Osteoblast (primary cell): ENCODE results near the gene GJD2. TPM values are rescaled to one million over a fixed set of nuclear protein-coding genes. Genes with fewer than 3 reads are reported as not detected.

Source experiments
- DNase-seq: peaks from one replicate; pipeline ENCODE4 v3.0.0; 2011; ENCODE audit warnings: low spot score, mixed read lengths; ENCODE audit not compliant: insufficient read length; ENCODE audit errors: missing footprints
- H2AFZ ChIP-seq: 2 replicates; pipeline ENCODE4 v1.6.0; 2011; ENCODE audit warnings: mild to moderate bottlenecking, low read length
- H3K27ac ChIP-seq: 2 replicates; pipeline ENCODE4 v1.5.1; 2011; ENCODE audit warnings: mild to moderate bottlenecking, low read depth, low read length, moderate library complexity
- H3K27me3 ChIP-seq: 2 replicates; pipeline ENCODE4 v1.6.0; 2012; ENCODE audit warnings: mild to moderate bottlenecking, control low read depth, inconsistent platforms, low read length, moderate library complexity; ENCODE audit not compliant: insufficient read depth
- H3K36me3 ChIP-seq: 2 replicates; pipeline ENCODE4 v1.5.1; 2011; ENCODE audit warnings: mild to moderate bottlenecking, low read length, control low read depth, moderate library complexity; ENCODE audit not compliant: insufficient read depth
- H3K4me1 ChIP-seq: 2 replicates; pipeline ENCODE4 v1.5.1; 2011; ENCODE audit warnings: mild to moderate bottlenecking, low read length, control low read depth, moderate library complexity; ENCODE audit not compliant: insufficient read depth
- H3K4me2 ChIP-seq: 2 replicates; pipeline ENCODE4 v1.6.0; 2011; ENCODE audit warnings: mild to moderate bottlenecking, low read length; ENCODE audit not compliant: insufficient read depth
- H3K4me3 ChIP-seq: fragments of 200-600 bp; sonication (generic); 3 replicates; pipeline ENCODE4 v1.5.1; 2012; ENCODE audit warnings: mild to moderate bottlenecking, low read length, inconsistent platforms; ENCODE audit not compliant: insufficient read depth
- H3K79me2 ChIP-seq: 2 replicates; pipeline ENCODE4 v1.6.0; 2012; ENCODE audit warnings: mild to moderate bottlenecking, low read length, control low read depth, inconsistent platforms; ENCODE audit not compliant: insufficient read depth
- H3K9me3 ChIP-seq: 2 replicates; pipeline ENCODE4 v1.5.1; 2011; ENCODE audit warnings: low read depth, low read length, control low read depth
- H4K20me1 ChIP-seq: 2 replicates; pipeline ENCODE4 v1.6.0; 2012; ENCODE audit warnings: mild to moderate bottlenecking, low read length, control low read depth; ENCODE audit not compliant: insufficient read depth
- CTCF ChIP-seq: IDR thresholded peaks from 2 replicates; pipeline ENCODE4 v1.5.1; 2011; ENCODE audit warnings: mild to moderate bottlenecking, low read depth, low read length, moderate library complexity; ENCODE audit errors: extremely low read depth
- total RNA-seq: library from RNA; depleted of rRNA; stranded (reverse); fragments of >200 nt; gene quantifications from 2 replicates; pipeline ENCODE4 v1.2.3, GENCODE V29; 2012

Gene GJD2
- total RNA-seq, 1 donor: not detected

GRCh38 chr15:34759347-34759746 is 4.5 kb upstream of the GJD2 start:
- no peaks in the 10 kb centered on the region for H3K79me2 ChIP-seq
- no peaks in the 10 kb centered on the region for H3K4me1 ChIP-seq
- H3K36me3 ChIP-seq: no peaks in the 10 kb centered on the region
- H3K4me3 ChIP-seq: no peak overlapping the region
- no peak for TF ChIP-seq CTCF
- H3K9me3 ChIP-seq: no peaks in the 10 kb centered on the region
- no peaks in the 10 kb centered on the region for H4K20me1 ChIP-seq
- DNase-seq: peak; percentile 66
- no peak overlapping the region for H3K27ac ChIP-seq
- H2AFZ ChIP-seq: no peak overlapping the region
- peaks cover 35% of the 10 kb centered on the region for H3K27me3 ChIP-seq
- no peak overlapping the region for H3K4me2 ChIP-seq

- Histone ChIP-seq H3K36me3 (no peaks in the 10 kb centered on the region), H3K79me2 (no peaks in the 10 kb centered on the region), H3K4me2 (no peak overlapping the region), H4K20me1 (peaks cover 3% of the 10 kb centered on the region), H3K4me3 (no peak overlapping the region), H3K27ac (no peak overlapping the region), H3K9me3 (no peaks in the 10 kb centered on the region), H3K4me1 (no peaks in the 10 kb centered on the region), H3K27me3 (peaks cover 46% of the 10 kb centered on the region), H2AFZ (no peak overlapping the region)
- TF ChIP-seq CTCF: no peak
- no peak for DNase-seq
Measured at GRCh38 chr15:34757262-34757661, 2.5 kb upstream of the GJD2 start.

GRCh38 chr15:34755419-34755773 is 598 bp upstream of the GJD2 start:
- no peak for TF ChIP-seq CTCF
- Histone ChIP-seq H3K4me2 (no peak overlapping the region), H3K9me3 (no peaks in the 10 kb centered on the region), H4K20me1 (peaks cover 3% of the 10 kb centered on the region), H3K27me3 (peaks cover 46% of the 10 kb centered on the region), H3K27ac (no peak overlapping the region), H3K36me3 (no peaks in the 10 kb centered on the region), H2AFZ (no peak overlapping the region), H3K79me2 (no peaks in the 10 kb centered on the region), H3K4me3 (no peak overlapping the region), H3K4me1 (no peaks in the 10 kb centered on the region)
- DNase-seq: peak; percentile 52

GRCh38 chr15:34754171-34754601 is 612 bp downstream of the GJD2 start:
- Histone ChIP-seq H3K4me2 (no peak overlapping the region), H3K4me3 (no peak overlapping the region), H2AFZ (no peak overlapping the region), H3K4me1 (no peaks in the 10 kb centered on the region), H3K27me3 (peaks cover 48% of the 10 kb centered on the region), H3K79me2 (no peaks in the 10 kb centered on the region), H4K20me1 (peaks cover 3% of the 10 kb centered on the region), H3K9me3 (no peaks in the 10 kb centered on the region), H3K27ac (no peak overlapping the region), H3K36me3 (no peaks in the 10 kb centered on the region)
- TF ChIP-seq CTCF: no peak
- no peak for DNase-seq
